Tibial artery (tissue), 4 donors: ENCODE measurements around the gene CT47B1.

ENCODE experiments used
- DNase-seq, 2 donors: peaks; one replicate each; pipeline ENCODE4 v3.0.0-alpha.2; 2019
- H3K27ac ChIP-seq, 2 donors: fragments of 200-600 bp; sonication (generic) in 1 of 2; 1 replicate in 1 of 2; 2 replicates in 1 of 2; pipeline ENCODE4 v1.5.1; 2018 to 2019; ENCODE audit warnings: mild to moderate bottlenecking in 1 of 2
- H3K27me3 ChIP-seq, 2 donors: fragments of 200-600 bp; sonication (generic) in 1 of 2; one replicate each; pipeline versions ENCODE4 v1.5.1 to v1.6.0; 2016 to 2019
- H3K36me3 ChIP-seq, 3 donors: fragments of 200-600 bp; sonication (generic) in 2 of 3; one replicate each; pipeline ENCODE4 v1.5.1; 2016 to 2019; ENCODE audit warnings: mild to moderate bottlenecking in 2 of 3
- H3K4me1 ChIP-seq, 4 donors: fragments of 200-600 bp; sonication (generic) in 2 of 4; 1 replicate in 3 of 4; 2 replicates in 1 of 4; pipeline ENCODE4 v1.5.1; 2016 to 2019
- H3K4me3 ChIP-seq, 2 donors: fragments of 200-600 bp; sonication (generic) in 1 of 2; 1 replicate in 1 of 2; 2 replicates in 1 of 2; pipeline ENCODE4 v1.5.1; 2018 to 2019; ENCODE audit warnings: mild to moderate bottlenecking in 2 of 2
- H3K9me3 ChIP-seq, 3 donors: fragments of 200-600 bp; sonication (generic) in 1 of 3; one replicate each; pipeline ENCODE4 v1.5.1; 2016 to 2019
- intact Hi-C: fragments of 100-400 bp; cut with DNase I; formaldehyde crosslinking; loops from one replicate; pipeline ENCODE4 v1.15.0; 2023; ENCODE audit warnings: low total_unique reads
- TF ChIP-seq, protein P1 (sequence below), 2 experiments: fragments of 200-600 bp in 1 of 2; fragments of 450-650 bp in 1 of 2; IDR thresholded peaks; one replicate each; pipeline ENCODE4 v1.5.1; 2017 to 2019; ENCODE audit warnings: antibody characterized with exemption in 2 of 2, mild to moderate bottlenecking in 1 of 2, moderate library complexity in 1 of 2

The CT47B1 gene

DNA sequence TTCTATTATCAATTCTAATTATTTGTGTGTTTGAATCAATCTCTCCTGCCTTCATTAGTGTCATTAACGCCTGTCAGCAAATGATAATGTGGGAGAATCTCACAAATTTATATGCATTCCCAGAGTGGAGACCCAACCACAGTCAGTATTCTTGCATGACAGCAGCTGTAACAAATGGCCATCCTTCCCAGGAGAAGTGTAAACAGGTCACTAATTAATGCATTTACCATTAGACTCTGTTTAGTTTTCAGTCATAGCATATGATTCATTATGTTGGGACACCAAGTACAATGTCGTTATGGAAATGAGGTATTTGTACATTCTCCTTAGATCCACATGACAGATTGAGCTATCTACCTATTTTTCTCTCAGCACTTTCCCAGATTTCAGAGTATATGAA lies 50.5 kb downstream of the CT47B1 start:
- Histone ChIP-seq H3K27me3 (no peaks in the 10 kb centered on the region), H3K27ac (no peak overlapping the region), H3K9me3 (no peaks in the 10 kb centered on the region), H3K36me3 (no peaks in the 10 kb centered on the region), H3K4me1 (no peaks in the 10 kb centered on the region), H3K4me3 (no peak overlapping the region)
- intact Hi-C loops, result no loop called here
- TF ChIP-seq, protein P1, sequence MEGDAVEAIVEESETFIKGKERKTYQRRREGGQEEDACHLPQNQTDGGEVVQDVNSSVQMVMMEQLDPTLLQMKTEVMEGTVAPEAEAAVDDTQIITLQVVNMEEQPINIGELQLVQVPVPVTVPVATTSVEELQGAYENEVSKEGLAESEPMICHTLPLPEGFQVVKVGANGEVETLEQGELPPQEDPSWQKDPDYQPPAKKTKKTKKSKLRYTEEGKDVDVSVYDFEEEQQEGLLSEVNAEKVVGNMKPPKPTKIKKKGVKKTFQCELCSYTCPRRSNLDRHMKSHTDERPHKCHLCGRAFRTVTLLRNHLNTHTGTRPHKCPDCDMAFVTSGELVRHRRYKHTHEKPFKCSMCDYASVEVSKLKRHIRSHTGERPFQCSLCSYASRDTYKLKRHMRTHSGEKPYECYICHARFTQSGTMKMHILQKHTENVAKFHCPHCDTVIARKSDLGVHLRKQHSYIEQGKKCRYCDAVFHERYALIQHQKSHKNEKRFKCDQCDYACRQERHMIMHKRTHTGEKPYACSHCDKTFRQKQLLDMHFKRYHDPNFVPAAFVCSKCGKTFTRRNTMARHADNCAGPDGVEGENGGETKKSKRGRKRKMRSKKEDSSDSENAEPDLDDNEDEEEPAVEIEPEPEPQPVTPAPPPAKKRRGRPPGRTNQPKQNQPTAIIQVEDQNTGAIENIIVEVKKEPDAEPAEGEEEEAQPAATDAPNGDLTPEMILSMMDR (IDR thresholded peaks at IDR 0.05), result no peak
- DNase-seq, result no peak

GRCh38 chrX:120824021-120824420 lies 51.6 kb downstream of the CT47B1 start:
- no peaks in the 10 kb centered on the region for H3K9me3 ChIP-seq
- H3K36me3 ChIP-seq, result no peaks in the 10 kb centered on the region
- intact Hi-C loops, result no loop called here
- no peak overlapping the region for H3K27ac ChIP-seq
- H3K4me3 ChIP-seq, result no peak overlapping the region
- no peaks in the 10 kb centered on the region for H3K27me3 ChIP-seq
- no peaks in the 10 kb centered on the region for H3K4me1 ChIP-seq
- DNase-seq, result no peak
- TF ChIP-seq, protein P1 (IDR thresholded peaks at IDR 0.05), result no peak

- intact Hi-C loops, result no loop called here
- Histone ChIP-seq H3K27ac (no peak overlapping the region), H3K4me3 (no peak overlapping the region), H3K36me3 (no peaks in the 10 kb centered on the region), H3K4me1 (no peaks in the 10 kb centered on the region), H3K27me3 (no peaks in the 10 kb centered on the region), H3K9me3 (no peaks in the 10 kb centered on the region)
- TF ChIP-seq, protein P1 (IDR thresholded peaks at IDR 0.05), result no peak
- DNase-seq, result no peak
Observed at GRCh38 chrX:120823556-120823955, 52.1 kb downstream of the CT47B1 start.
